Measurements from ENCODE around the gene GADD45G.

DNA sequence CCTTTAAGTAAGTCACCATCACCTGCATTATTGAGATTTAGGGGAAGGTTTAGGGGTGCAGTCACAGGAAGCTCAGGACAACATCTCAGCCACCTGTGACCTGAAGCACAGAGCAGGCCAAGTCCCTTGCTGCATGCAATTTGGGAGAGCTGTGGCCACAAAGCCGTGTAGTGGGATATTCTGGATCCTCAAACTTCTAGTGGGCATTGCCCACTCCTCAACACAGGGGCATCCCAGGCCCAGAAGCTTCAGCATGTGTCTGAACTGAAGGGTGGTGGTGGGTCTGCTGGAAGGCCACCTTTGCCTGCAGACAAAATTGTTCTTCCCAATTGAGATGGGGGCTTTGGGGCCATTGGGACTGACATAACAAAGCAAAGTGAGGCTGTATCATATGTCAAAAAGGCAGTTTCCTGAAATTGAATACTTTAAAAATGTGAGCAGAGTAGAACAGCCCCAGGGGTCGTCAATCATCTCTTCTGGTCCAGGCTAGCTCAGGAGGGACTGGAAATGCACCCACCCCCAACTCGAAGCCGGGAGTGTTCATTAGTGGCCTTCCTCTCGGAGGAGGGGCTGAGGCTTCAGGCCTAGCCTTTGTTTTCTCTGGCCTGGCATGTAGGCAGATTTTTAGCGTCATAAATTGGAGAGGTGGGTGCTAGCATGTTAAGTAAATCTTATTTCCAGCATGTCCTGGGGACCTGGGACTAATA is 2.8 kb upstream of the GADD45G start:
- no peak for TF ChIP-seq EZH2 (IDR thresholded peaks at IDR 0.05; ENCODE audit: low read depth, unreplicated experiment)
- no peak for TF ChIP-seq POLR2AphosphoS5 (IDR thresholded peaks at IDR 0.05; ENCODE audit: low read depth)
- TF ChIP-seq CTCF (conservative IDR thresholded peaks at IDR 0.05; ENCODE audit: low read depth in 2 of 2) = no peak
- no peak for TF ChIP-seq JUNB (IDR thresholded peaks at IDR 0.05; ENCODE audit: unreplicated experiment)
